HEK293T (cell line): ENCODE results near the gene KAZALD1.

Experiments used
- BHLHE40 ChIP-seq: fragments of 450-650 bp; IDR thresholded peaks from 2 replicates; pipeline ENCODE4 v1.6.1; 2016; ENCODE audit warnings: mild to moderate bottlenecking, moderate library complexity, borderline replicate concordance
- NFRKB ChIP-seq: fragments of 450-650 bp; IDR thresholded peaks from 2 replicates; pipeline ENCODE4 v1.6.1; 2016; ENCODE audit warnings: mild to moderate bottlenecking, moderate library complexity

GRCh38 chr10:101056365-101057151 is 5.2 kb upstream of the KAZALD1 start:
- TF ChIP-seq BHLHE40 (no peak), NFRKB (no peak)
